ENCODE measurements around the gene AIMP1. TPM values are rescaled to one million over a fixed set of nuclear protein-coding genes. Genes with fewer than 3 reads are reported as not detected.

The AIMP1 gene
- total RNA-seq, 1 experiment from 2014 or later, result 60.4 TPM

- BruUV-seq (replicated peaks), result no TSS peak
- Mint-ChIP-seq H3K27me3 (ENCODE audit: unreplicated experiment) (no peaks in the 10 kb centered on the region), H3K9me3 (ENCODE audit: low read depth, unreplicated experiment) (no peaks in the 10 kb centered on the region), H3K36me3 (ENCODE audit: insufficient read depth, unreplicated experiment) (no peaks in the 10 kb centered on the region), H3K27ac (ENCODE audit: unreplicated experiment) (no peak overlapping the region), H3K4me3 (ENCODE audit: low read depth, unreplicated experiment) (no peak overlapping the region), H3K4me1 (ENCODE audit: low read depth, unreplicated experiment) (no peaks in the 10 kb centered on the region)
- intact Hi-C loops (cut with micrococcal nuclease; ENCODE audit: unreplicated experiment), result no loop called here
- no peak for TF ChIP-seq CTCF (IDR thresholded peaks at IDR 0.05; ENCODE audit: unreplicated experiment)
- CTCF ChIA-PET, result no interaction called here
- no peak for DNase-seq
These were observed 12.6 kb upstream of the AIMP1 start for GRCh38 chr4:106303548-106304281.

GRCh38 chr4:106304632-106305031, 11.7 kb upstream of the AIMP1 start:
- no peak overlapping the region for H3K27ac Mint-ChIP-seq (ENCODE audit: unreplicated experiment)
- no peaks in the 10 kb centered on the region for H3K4me1 Mint-ChIP-seq (ENCODE audit: low read depth, unreplicated experiment)
- BruUV-seq (replicated peaks), result no TSS peak
- no peaks in the 10 kb centered on the region for H3K9me3 Mint-ChIP-seq (ENCODE audit: low read depth, unreplicated experiment)
- intact Hi-C loops (cut with micrococcal nuclease; ENCODE audit: unreplicated experiment), result no loop called here
- no peak for DNase-seq
- no peak overlapping the region for H3K4me3 Mint-ChIP-seq (ENCODE audit: low read depth, unreplicated experiment)
- H3K36me3 Mint-ChIP-seq (ENCODE audit: insufficient read depth, unreplicated experiment), result no peaks in the 10 kb centered on the region
- CTCF ChIA-PET, result no interaction called here
- no peaks in the 10 kb centered on the region for H3K27me3 Mint-ChIP-seq (ENCODE audit: unreplicated experiment)
- no peak for TF ChIP-seq CTCF (IDR thresholded peaks at IDR 0.05; ENCODE audit: unreplicated experiment)

GRCh38 chr4:106305435-106306055, 10.8 kb upstream of the AIMP1 start:
- H3K27ac Mint-ChIP-seq (ENCODE audit: unreplicated experiment), result no peak overlapping the region
- no peaks in the 10 kb centered on the region for H3K27me3 Mint-ChIP-seq (ENCODE audit: unreplicated experiment)
- H3K4me1 Mint-ChIP-seq (ENCODE audit: low read depth, unreplicated experiment), result no peaks in the 10 kb centered on the region
- H3K36me3 Mint-ChIP-seq (ENCODE audit: insufficient read depth, unreplicated experiment), result no peaks in the 10 kb centered on the region
- CTCF ChIA-PET, result no interaction called here
- no TSS peak for BruUV-seq (replicated peaks)
- no peaks in the 10 kb centered on the region for H3K9me3 Mint-ChIP-seq (ENCODE audit: low read depth, unreplicated experiment)
- intact Hi-C loops (cut with micrococcal nuclease; ENCODE audit: unreplicated experiment), result no loop called here
- no peak for DNase-seq
- no peak overlapping the region for H3K4me3 Mint-ChIP-seq (ENCODE audit: low read depth, unreplicated experiment)
- TF ChIP-seq CTCF (IDR thresholded peaks at IDR 0.05; ENCODE audit: unreplicated experiment), result no peak

GRCh38 chr4:106306561-106306960, 9.8 kb upstream of the AIMP1 start:
- intact Hi-C loops (cut with micrococcal nuclease; ENCODE audit: unreplicated experiment), result no loop called here
- no peak for TF ChIP-seq CTCF (IDR thresholded peaks at IDR 0.05; ENCODE audit: unreplicated experiment)
- H3K4me3 Mint-ChIP-seq (ENCODE audit: low read depth, unreplicated experiment), result no peak overlapping the region
- no TSS peak for BruUV-seq (replicated peaks)
- no peak for DNase-seq
- H3K27ac Mint-ChIP-seq (ENCODE audit: unreplicated experiment), result no peak overlapping the region
- H3K27me3 Mint-ChIP-seq (ENCODE audit: unreplicated experiment), result no peaks in the 10 kb centered on the region
- H3K9me3 Mint-ChIP-seq (ENCODE audit: low read depth, unreplicated experiment), result no peaks in the 10 kb centered on the region
- CTCF ChIA-PET, result no interaction called here
- H3K4me1 Mint-ChIP-seq (ENCODE audit: low read depth, unreplicated experiment), result no peaks in the 10 kb centered on the region
- no peaks in the 10 kb centered on the region for H3K36me3 Mint-ChIP-seq (ENCODE audit: insufficient read depth, unreplicated experiment)

Measured in Calu3 (cell line).